Brain microvascular endothelial cell (primary cell): ENCODE measurements around the gene CCDC88C.

Experiments used
- DNase-seq: peaks from one replicate; pipeline ENCODE4 v3.0.0-alpha.2; 2020
- H3K27ac ChIP-seq: fragments of 250-450 bp; sonication (Bioruptor Pico); 2 replicates; pipeline ENCODE4 v1.5.1; 2020; ENCODE audit warnings: mild to moderate bottlenecking, moderate library complexity
- H3K27me3 ChIP-seq: fragments of 250-450 bp; sonication (Bioruptor Pico); replicated peaks from 2 replicates; pipeline ENCODE4 v1.5.1; 2020; ENCODE audit warnings: mild to moderate bottlenecking
- H3K36me3 ChIP-seq: fragments of 250-450 bp; sonication (Bioruptor Pico); replicated peaks from 2 replicates; pipeline ENCODE4 v1.5.1; 2020; ENCODE audit warnings: mild to moderate bottlenecking
- H3K4me3 ChIP-seq: 2 replicates; pipeline ENCODE4 v1.5.1; 2011; ENCODE audit warnings: low read depth, mild to moderate bottlenecking, control low read depth, low read length, moderate library complexity
- CTCF ChIP-seq: IDR thresholded peaks from 2 replicates; pipeline ENCODE4 v1.5.1; 2011; ENCODE audit warnings: low read depth, mild to moderate bottlenecking, moderate library complexity, low read length, control low read depth, inconsistent platforms; ENCODE audit errors: missing control alignments
- in situ Hi-C: cut with HindIII; loops from 2 replicates; pipeline ENCODE4 v1.10.0; 2017; ENCODE audit warnings: low sequenced_read_pairs, low pct_ligation_motif_present

The CCDC88C gene

DNA sequence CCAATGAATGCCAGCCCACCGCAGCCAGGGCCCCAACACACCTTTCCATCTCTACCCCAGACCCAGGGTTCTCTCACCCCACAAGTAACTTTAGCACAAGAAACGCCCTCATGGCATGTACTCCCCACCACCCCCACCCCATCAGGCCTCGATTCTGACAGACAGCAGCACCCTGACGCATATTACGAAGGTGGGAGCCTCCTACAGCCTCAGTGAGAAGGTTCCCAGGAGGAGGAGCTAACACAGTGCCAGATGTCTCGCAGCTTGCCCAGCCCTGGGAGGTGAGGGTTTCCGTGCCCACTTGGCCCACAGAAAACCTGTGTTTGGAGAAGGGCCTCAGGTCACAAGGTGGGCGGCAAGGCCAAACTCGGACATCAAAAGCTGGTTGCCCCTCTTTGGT lies 32.4 kb downstream of the CCDC88C start:
- H3K36me3 ChIP-seq = no peaks in the 10 kb centered on the region
- no peak for DNase-seq
- TF ChIP-seq CTCF = no peak
- in situ Hi-C loops = no loop called here
- H3K4me3 ChIP-seq = no peak overlapping the region
- no peaks in the 10 kb centered on the region for H3K27me3 ChIP-seq
- no peak overlapping the region for H3K27ac ChIP-seq

GRCh38 chr14:91383439-91383838 lies 34.2 kb downstream of the CCDC88C start:
- Histone ChIP-seq H3K27me3 (no peaks in the 10 kb centered on the region), H3K27ac (no peak overlapping the region), H3K4me3 (no peak overlapping the region), H3K36me3 (no peaks in the 10 kb centered on the region)
- no peak for TF ChIP-seq CTCF
- no peak for DNase-seq
- in situ Hi-C loops = no loop called here

- Histone ChIP-seq H3K36me3 (no peaks in the 10 kb centered on the region), H3K27me3 (no peaks in the 10 kb centered on the region), H3K27ac (no peak overlapping the region), H3K4me3 (no peak overlapping the region)
- in situ Hi-C loops = no loop called here
- no peak for DNase-seq
- no peak for TF ChIP-seq CTCF
Observed at GRCh38 chr14:91381801-91382670, 35.6 kb downstream of the CCDC88C start.

- H3K36me3 ChIP-seq = no peaks in the 10 kb centered on the region
- no peaks in the 10 kb centered on the region for H3K27me3 ChIP-seq
- in situ Hi-C loops = no loop called here
- DNase-seq = peak; percentile 68
- TF ChIP-seq CTCF = no peak
- no peak overlapping the region for H3K27ac ChIP-seq
- no peak overlapping the region for H3K4me3 ChIP-seq
Observed at GRCh38 chr14:91380610-91381371, 36.8 kb downstream of the CCDC88C start.

DNA sequence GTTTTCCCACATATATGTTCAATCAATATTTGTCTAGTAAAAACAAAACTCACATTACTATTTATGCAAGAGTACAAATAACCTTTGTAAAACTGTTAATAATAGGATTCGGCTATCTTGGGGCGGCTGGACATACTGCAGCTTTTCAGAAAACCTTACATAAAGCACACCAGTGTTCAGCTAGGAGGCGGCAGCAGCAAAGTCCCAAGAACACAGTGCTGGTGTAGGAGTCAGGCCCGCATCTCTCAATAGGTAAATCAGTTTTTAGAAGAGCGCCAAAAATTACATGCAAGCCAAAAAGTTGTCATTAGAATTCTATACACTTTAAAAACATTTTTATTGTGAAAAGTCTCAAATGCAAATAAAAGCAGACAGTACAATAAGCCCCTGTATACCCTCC lies 37.5 kb downstream of the CCDC88C start:
- in situ Hi-C loops = no loop called here
- no peak for DNase-seq
- no peak for TF ChIP-seq CTCF
- Histone ChIP-seq H3K36me3 (no peaks in the 10 kb centered on the region), H3K27ac (no peak overlapping the region), H3K27me3 (no peaks in the 10 kb centered on the region), H3K4me3 (no peak overlapping the region)
